Neural cell (in vitro differentiated cells): Measurements from ENCODE around the gene ELOVL1. TPM values are rescaled to one million over a fixed set of nuclear protein-coding genes. Genes with fewer than 3 reads are reported as not detected.

Experiments
- H2AFZ ChIP-seq: fragments of 200-600, 300-800 bp; sonication (generic), shearing (Covaris generic); 2 replicates; pipeline ENCODE4 v1.6.0; 2014; ENCODE audit warnings: low read depth, mild to moderate bottlenecking, antibody characterized with exemption, low read length, moderate library complexity
- H3F3A ChIP-seq: fragments of 200-600 bp; shearing (Covaris generic); 2 replicates; pipeline ENCODE4 v1.6.1; 2016; ENCODE audit warnings: mild to moderate bottlenecking, moderate library complexity, mixed read lengths, antibody characterized with exemption, low read length; ENCODE audit not compliant: insufficient read depth, poor library complexity, severe bottlenecking
- H3K27ac ChIP-seq: fragments of 200-600, 300-800 bp; sonication (generic), shearing (Covaris generic); 2 replicates; pipeline ENCODE4 v1.5.1; 2014; ENCODE audit warnings: mild to moderate bottlenecking, low read length, moderate library complexity
- H3K27me3 ChIP-seq: fragments of 300-800, 200-600 bp; sonication (generic), shearing (Covaris generic); 2 replicates; pipeline ENCODE4 v1.6.0; 2014; ENCODE audit warnings: mild to moderate bottlenecking, low read depth, low read length, moderate library complexity; ENCODE audit not compliant: insufficient read depth
- H3K36me3 ChIP-seq: fragments of 300-800, 200-600 bp; sonication (generic), shearing (Covaris generic); 2 replicates; pipeline ENCODE4 v1.5.1; 2014; ENCODE audit warnings: mild to moderate bottlenecking, antibody characterized with exemption, low read length, moderate library complexity; ENCODE audit not compliant: insufficient read depth
- H3K4me2 ChIP-seq: fragments of 300-800, 200-600 bp; sonication (generic), shearing (Covaris generic); 2 replicates; pipeline ENCODE4 v1.6.0; 2014; ENCODE audit warnings: mild to moderate bottlenecking, low read length
- H3K4me3 ChIP-seq: fragments of 300-800, 200-600 bp; sonication (generic), shearing (Covaris generic); 2 replicates; pipeline ENCODE4 v1.5.1; 2014; ENCODE audit warnings: mild to moderate bottlenecking, low read length, moderate library complexity
- H3K79me2 ChIP-seq: fragments of 200-600 bp; shearing (Covaris generic); replicated peaks from 2 replicates; pipeline ENCODE4 v1.6.0; 2014; ENCODE audit warnings: mild to moderate bottlenecking, low read length, moderate library complexity; ENCODE audit not compliant: insufficient read depth
- H3K9ac ChIP-seq: fragments of 300-800, 200-600 bp; sonication (generic), shearing (Covaris generic); 2 replicates; pipeline ENCODE4 v1.6.1; 2016; ENCODE audit warnings: mild to moderate bottlenecking, low read length, mixed read lengths
- H3K9me2 ChIP-seq: fragments of 200-600 bp; shearing (Covaris generic); 2 replicates; pipeline ENCODE4 v1.6.1; 2016; ENCODE audit warnings: mild to moderate bottlenecking, low read length, mixed read lengths; ENCODE audit not compliant: insufficient read depth
- H3K9me3 ChIP-seq: fragments of 200-600, 300-800 bp; sonication (generic), shearing (Covaris generic); 2 replicates; pipeline ENCODE4 v1.6.1; 2016; ENCODE audit warnings: mild to moderate bottlenecking, mixed run types, low read length, moderate library complexity, mixed read lengths
- H4K20me1 ChIP-seq: fragments of 200-600 bp; shearing (Covaris generic); 2 replicates; pipeline ENCODE4 v1.6.1; 2016; ENCODE audit warnings: mild to moderate bottlenecking, mixed run types; ENCODE audit not compliant: insufficient read depth
- CTCF ChIP-seq: fragments of 450-650 bp; IDR thresholded peaks from 2 replicates; pipeline ENCODE4 v1.5.1; 2014; ENCODE audit warnings: antibody characterized with exemption, mild to moderate bottlenecking, moderate library complexity; ENCODE audit not compliant: poor library complexity, severe bottlenecking
- EP300 ChIP-seq: fragments of 450-650 bp; conservative IDR thresholded peaks from 2 replicates; pipeline ENCODE4 v1.6.1; 2014; ENCODE audit warnings: antibody characterized with exemption, mild to moderate bottlenecking, moderate library complexity; ENCODE audit not compliant: poor library complexity, severe bottlenecking
- EZH2 ChIP-seq: fragments of 200-600, 300-800 bp; shearing (Covaris generic), sonication (generic); IDR thresholded peaks from 2 replicates; pipeline ENCODE4 v1.6.1; 2014; ENCODE audit warnings: antibody characterized with exemption, low read length, borderline replicate concordance, mild to moderate bottlenecking; ENCODE audit not compliant: insufficient read depth, poor library complexity, severe bottlenecking
- MXI1 ChIP-seq: fragments of 450-650 bp; conservative IDR thresholded peaks from 2 replicates; pipeline ENCODE4 v1.6.1; 2014; ENCODE audit warnings: antibody characterized with exemption, mild to moderate bottlenecking; ENCODE audit not compliant: poor library complexity, severe bottlenecking
- POLR2AphosphoS5 ChIP-seq: IDR thresholded peaks from 2 replicates; pipeline ENCODE4 v1.6.1; 2012
- RAD21 ChIP-seq: fragments of 450-650 bp; conservative IDR thresholded peaks from 2 replicates; pipeline ENCODE4 v1.6.1; 2014; ENCODE audit warnings: antibody characterized with exemption, mild to moderate bottlenecking, moderate library complexity
- REST ChIP-seq: IDR thresholded peaks from 2 replicates; pipeline ENCODE4 v1.6.1; 2012; ENCODE audit warnings: borderline replicate concordance
- SMC3 ChIP-seq: fragments of 450-650 bp; conservative IDR thresholded peaks from 2 replicates; pipeline ENCODE4 v1.6.1; 2014; ENCODE audit warnings: antibody characterized with exemption, mild to moderate bottlenecking, moderate library complexity; ENCODE audit not compliant: poor library complexity
- TAF1 ChIP-seq: IDR thresholded peaks from 2 replicates; pipeline ENCODE4 v1.6.1; 2012; ENCODE audit warnings: low read depth
- polyA plus RNA-seq: library from polyadenylated mRNA; depleted of rRNA; stranded (reverse); fragments of >200 nt; gene quantifications from 2 replicates; pipeline ENCODE4 v1.2.3, GENCODE V29; 2014

The ELOVL1 gene
- polyA plus RNA-seq, 1 donor from 2014 or later, result 12.9 TPM

GRCh38 chr1:43383449-43383848 lies 15.6 kb upstream of the ELOVL1 start:
- Histone ChIP-seq H3K9me3 (no peaks in the 10 kb centered on the region), H2AFZ (no peak overlapping the region), H3K4me2 (no peak overlapping the region), H3K27ac (no peak overlapping the region), H3K9ac (no peak overlapping the region), H3F3A (no peaks in the 10 kb centered on the region), H3K27me3 (no peaks in the 10 kb centered on the region), H3K4me3 (no peak overlapping the region), H3K79me2 (peaks cover 6% of the 10 kb centered on the region), H4K20me1 (no peaks in the 10 kb centered on the region), H3K36me3 (no peaks in the 10 kb centered on the region), H3K9me2 (no peaks in the 10 kb centered on the region)
- TF ChIP-seq MXI1 (no peak), POLR2AphosphoS5 (no peak)

DNA sequence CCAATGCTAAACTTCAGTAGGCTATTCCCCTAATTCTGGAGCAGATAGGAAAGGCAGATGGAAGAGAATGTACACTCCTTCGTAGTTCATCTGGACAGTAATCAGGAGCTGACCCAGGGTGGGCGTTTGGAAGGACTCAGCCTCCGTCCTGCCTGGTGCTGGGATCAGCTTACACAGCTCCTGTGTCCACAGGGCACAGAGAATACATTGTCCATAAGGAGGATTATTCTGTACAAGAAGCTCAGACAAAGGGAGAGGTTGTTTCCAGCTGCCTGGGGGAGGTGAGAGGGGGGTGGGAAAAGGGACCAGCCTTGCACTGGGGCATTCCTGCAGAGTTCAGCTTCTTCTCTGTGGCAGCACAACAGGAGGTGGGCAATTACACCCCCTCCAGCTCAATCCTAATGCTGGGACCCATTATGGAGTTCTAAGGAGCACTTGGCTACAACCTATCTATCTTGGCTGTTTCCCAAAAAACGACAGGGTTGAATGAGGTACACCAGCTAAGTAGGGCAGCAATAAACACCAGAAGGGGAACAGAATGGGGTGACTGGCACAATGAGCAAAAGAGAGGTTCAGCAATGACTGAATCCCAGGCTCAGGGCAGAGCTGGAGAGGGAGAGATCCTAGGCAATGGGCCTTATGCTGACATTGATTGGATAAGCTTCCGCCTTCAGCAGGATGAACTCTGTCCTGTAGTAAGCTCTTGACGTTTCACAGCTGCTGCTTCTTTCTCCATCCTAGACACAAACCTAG lies 14.4 kb upstream of the ELOVL1 start:
- TF ChIP-seq MXI1 (no peak), EP300 (no peak), TAF1 (no peak)
- no peaks in the 10 kb centered on the region for H3K9me2 ChIP-seq
- no peak overlapping the region for H3K27ac ChIP-seq
- no peak overlapping the region for H2AFZ ChIP-seq
- no peaks in the 10 kb centered on the region for H3F3A ChIP-seq
- no peaks in the 10 kb centered on the region for H4K20me1 ChIP-seq
- H3K79me2 ChIP-seq, result no peaks in the 10 kb centered on the region
- no peaks in the 10 kb centered on the region for H3K9me3 ChIP-seq
- no peaks in the 10 kb centered on the region for H3K27me3 ChIP-seq
- no peaks in the 10 kb centered on the region for H3K36me3 ChIP-seq
- no peak overlapping the region for H3K9ac ChIP-seq
- H3K4me3 ChIP-seq, result no peak overlapping the region
- H3K4me2 ChIP-seq, result no peak overlapping the region

GRCh38 chr1:43381612-43382011 lies 13.8 kb upstream of the ELOVL1 start:
- Histone ChIP-seq H3F3A (no peaks in the 10 kb centered on the region), H3K4me3 (no peak overlapping the region), H3K27ac (no peak overlapping the region)

More at GRCh38 chr1:43381612-43382011, 13.8 kb upstream of the ELOVL1 start:
- Histone ChIP-seq H4K20me1 (no peaks in the 10 kb centered on the region), H3K9ac (no peak overlapping the region), H2AFZ (no peak overlapping the region), H3K27me3 (no peaks in the 10 kb centered on the region), H3K4me2 (no peak overlapping the region), H3K9me3 (no peaks in the 10 kb centered on the region), H3K9me2 (no peaks in the 10 kb centered on the region), H3K79me2 (no peaks in the 10 kb centered on the region), H3K36me3 (no peaks in the 10 kb centered on the region)
- TF ChIP-seq RAD21 (no peak), REST (no peak), CTCF (no peak), MXI1 (no peak), EZH2 (no peak), EP300 (no peak), SMC3 (no peak), TAF1 (no peak), POLR2AphosphoS5 (no peak)
